Spleen (tissue), 7 donors: ENCODE data around the gene DMD.

ENCODE experiments used
- POLR2AphosphoS5 ChIP-seq, 3 donors: sonication (generic); formaldehyde crosslinking; IDR thresholded peaks; one replicate each; pipeline ENCODE4 v1.5.1; 2017; ENCODE audit warnings: antibody characterized with exemption in 3 of 3
- TF ChIP-seq, protein P1 (sequence below), 11 experiments: fragments of 200-600 bp in 7 of 11; fragments of 450-650 bp in 4 of 11; sonication (generic) in 4 of 11; IDR thresholded peaks in 8 of 11; conservative IDR thresholded peaks in 3 of 11; 1 replicate in 7 of 11; 2 replicates in 4 of 11; pipeline versions ENCODE4 v1.4.0 to v1.8.0; 2016 to 2021; ENCODE audit warnings: antibody characterized with exemption in 11 of 11, inconsistent platforms in 4 of 11, mild to moderate bottlenecking in 1 of 11
- donor health status: DM: no; HTN: no; CAD: no; lungs with moderate emphysema.
- donor health status: DM: no; HTN: no; CAD: no.
- donor health status: DM: no; HTN: no; CAD: no.

DNA sequence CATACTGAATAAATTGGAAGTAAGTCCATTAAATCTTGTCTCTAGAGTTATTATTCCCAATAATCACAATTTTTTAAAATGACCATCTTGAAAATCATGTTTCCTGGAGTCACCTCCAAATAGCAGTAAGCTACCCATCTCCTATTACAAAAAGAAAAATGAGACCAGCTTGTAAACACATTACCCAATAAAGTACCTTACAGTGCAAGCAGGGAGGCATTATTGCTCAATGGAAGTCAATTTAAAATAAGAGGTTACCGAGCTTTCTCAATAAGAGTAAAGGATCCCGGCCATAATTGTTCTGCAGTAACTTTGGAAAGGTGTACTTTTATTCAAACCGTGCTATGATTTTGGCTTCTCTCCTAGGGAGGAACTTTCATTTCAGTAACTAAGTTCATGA, 78.0 kb downstream of the DMD start:
- TF ChIP-seq, protein P1, sequence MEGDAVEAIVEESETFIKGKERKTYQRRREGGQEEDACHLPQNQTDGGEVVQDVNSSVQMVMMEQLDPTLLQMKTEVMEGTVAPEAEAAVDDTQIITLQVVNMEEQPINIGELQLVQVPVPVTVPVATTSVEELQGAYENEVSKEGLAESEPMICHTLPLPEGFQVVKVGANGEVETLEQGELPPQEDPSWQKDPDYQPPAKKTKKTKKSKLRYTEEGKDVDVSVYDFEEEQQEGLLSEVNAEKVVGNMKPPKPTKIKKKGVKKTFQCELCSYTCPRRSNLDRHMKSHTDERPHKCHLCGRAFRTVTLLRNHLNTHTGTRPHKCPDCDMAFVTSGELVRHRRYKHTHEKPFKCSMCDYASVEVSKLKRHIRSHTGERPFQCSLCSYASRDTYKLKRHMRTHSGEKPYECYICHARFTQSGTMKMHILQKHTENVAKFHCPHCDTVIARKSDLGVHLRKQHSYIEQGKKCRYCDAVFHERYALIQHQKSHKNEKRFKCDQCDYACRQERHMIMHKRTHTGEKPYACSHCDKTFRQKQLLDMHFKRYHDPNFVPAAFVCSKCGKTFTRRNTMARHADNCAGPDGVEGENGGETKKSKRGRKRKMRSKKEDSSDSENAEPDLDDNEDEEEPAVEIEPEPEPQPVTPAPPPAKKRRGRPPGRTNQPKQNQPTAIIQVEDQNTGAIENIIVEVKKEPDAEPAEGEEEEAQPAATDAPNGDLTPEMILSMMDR (IDR thresholded peaks at IDR 0.05 in 8 of 11, conservative IDR thresholded peaks at IDR 0.05 in 3 of 11) = no peak
- TF ChIP-seq POLR2AphosphoS5 (IDR thresholded peaks at IDR 0.05) = no peak
